HepG2 (cell line): Measurements from ENCODE around the gene NINL. TPM values are rescaled to one million over a fixed set of nuclear protein-coding genes. Genes with fewer than 3 reads are reported as not detected.

Source experiments
- ATAC-seq: fragments of 200-7000 bp; cut with Tn5 transposase; 3 replicates; pipeline ENCODE4 v1.9.1; 2020; ENCODE audit warnings: mild to moderate bottlenecking, moderate library complexity
- BruUV-seq: library from RNA; stranded (reverse); fragments of 400-500 nt; replicated peaks from 2 replicates; lab custom pipeline; 2021; lab: Mats Ljungman, UMichigan
- CTCF ChIA-PET: fragments of 300-600 bp; formaldehyde crosslinking; extraction: SDS; loops from one replicate; lab custom pipeline; 2021; ENCODE audit warnings: low total read pairs, inconsistent platforms, low intra/inter-chr PET ratio; lab: Yijun Ruan, JAX
- POLR2A ChIA-PET: fragments of 350-600 bp; sonication (Branson Sonifier 250); formaldehyde crosslinking; loops from one replicate; lab custom pipeline; 2020; ENCODE audit warnings: antibody characterized with exemption, inconsistent platforms; lab: Yijun Ruan, JAX
- DNase-seq: peaks from one replicate; pipeline ENCODE4 v3.0.0-alpha.2; 2015; ENCODE audit warnings: low spot score
- FAIRE-seq: peaks from 3 replicates; lab custom pipeline; 2011; peaks lifted over from hg19 to GRCh38; lab: Jason Lieb, UNC
- H2AFZ ChIP-seq: one replicate; pipeline ENCODE4 v1.6.1; 2011; ENCODE audit warnings: low read length, inconsistent platforms
- H3K27ac ChIP-seq: fragments of 300-600 bp; 3 replicates; pipeline ENCODE4 v1.8.0; 2011; ENCODE audit warnings: mixed run types, mild to moderate bottlenecking, mixed read lengths, low read length, inconsistent platforms; ENCODE audit not compliant: insufficient read depth; ENCODE audit errors: extremely low read length
- H3K27me3 ChIP-seq, 2 experiments: fragments of 200-600 bp in 1 of 2; 2 replicates in 1 of 2; 3 replicates in 1 of 2; pipeline versions ENCODE4 v1.6.0 to v1.8.0; 2011; ENCODE audit warnings: low read length in 2 of 2, mild to moderate bottlenecking in 2 of 2, moderate library complexity in 2 of 2, inconsistent platforms in 1 of 2; ENCODE audit not compliant: insufficient read depth in 2 of 2, control insufficient read depth in 1 of 2
- H3K36me3 ChIP-seq, 2 experiments: fragments of 200-600 bp in 1 of 2; replicated peaks in 1 of 2; 2 replicates in 1 of 2; 3 replicates in 1 of 2; pipeline versions ENCODE4 v1.5.1 to v1.8.0; 2011; ENCODE audit warnings: low read length in 2 of 2, inconsistent platforms in 1 of 2; ENCODE audit not compliant: insufficient read depth in 2 of 2, control insufficient read depth in 1 of 2
- H3K4me1 ChIP-seq: 2 replicates; pipeline ENCODE4 v1.5.1; 2012; ENCODE audit warnings: low read length, inconsistent platforms; ENCODE audit not compliant: insufficient read depth
- H3K4me2 ChIP-seq: 2 replicates; pipeline ENCODE4 v1.6.0; 2011; ENCODE audit warnings: low read depth, low read length, inconsistent platforms
- H3K4me3 ChIP-seq, 3 experiments: fragments of 200-600 bp in 1 of 3; sonication (generic), shearing (Covaris generic) in 1 of 3; replicated peaks in 1 of 3; 2 replicates each; pipeline ENCODE4 v1.5.1; 2011 to 2016; ENCODE audit warnings: low read length in 3 of 3, inconsistent platforms in 2 of 3, low read depth in 2 of 3, mild to moderate bottlenecking in 2 of 3, control low read depth in 1 of 3, mixed read lengths in 1 of 3; ENCODE audit not compliant: insufficient read depth in 1 of 3
- H3K79me2 ChIP-seq: one replicate; pipeline ENCODE4 v1.6.1; 2011; ENCODE audit warnings: low read length, inconsistent platforms; ENCODE audit not compliant: insufficient read depth
- H3K9ac ChIP-seq: 2 replicates; pipeline ENCODE4 v1.6.0; 2011; ENCODE audit warnings: mild to moderate bottlenecking, low read depth, low read length, inconsistent platforms; ENCODE audit not compliant: insufficient read depth
- H3K9me3 ChIP-seq: 2 replicates; pipeline ENCODE4 v1.5.1; 2012; ENCODE audit warnings: mild to moderate bottlenecking, low read length
- H4K20me1 ChIP-seq: 2 replicates; pipeline ENCODE4 v1.6.0; 2011; ENCODE audit warnings: inconsistent platforms, mild to moderate bottlenecking, low read length, moderate library complexity; ENCODE audit not compliant: insufficient read depth
- ARID4A ChIP-seq: sonication (generic); formaldehyde crosslinking; IDR thresholded peaks from 2 replicates; pipeline ENCODE4 v1.5.0; 2020; ENCODE audit warnings: mild to moderate bottlenecking, missing genetic modification reagents, borderline replicate concordance
- CHD2 ChIP-seq: IDR thresholded peaks from 2 replicates; pipeline ENCODE4 v1.6.1; 2011; ENCODE audit warnings: low read depth, low read length, improper control_type of control experiment
- ELF1 ChIP-seq: sonication (generic); formaldehyde crosslinking; IDR thresholded peaks from 2 replicates; pipeline ENCODE4 v1.4.0; 2020; ENCODE audit warnings: missing genetic modification reagents
- ETV5 ChIP-seq: IDR thresholded peaks from 2 replicates; pipeline ENCODE4 v1.6.1; 2018; ENCODE audit warnings: missing biosample characterization, missing genetic modification reagents, inconsistent platforms, borderline replicate concordance
- LCORL ChIP-seq, 2 experiments: fragments of 450-650 bp in 1 of 2; sonication (generic) in 1 of 2; formaldehyde crosslinking in 1 of 2; IDR thresholded peaks; 2 replicates each; pipeline versions ENCODE4 v1.5.0 to v1.6.1; 2017 to 2020; ENCODE audit warnings: antibody characterized with exemption in 1 of 2, missing genetic modification reagents in 1 of 2
- MED8 ChIP-seq: sonication (generic); formaldehyde crosslinking; IDR thresholded peaks from 2 replicates; pipeline ENCODE4 v1.8.1; 2023; ENCODE audit warnings: mild to moderate bottlenecking, missing genetic modification reagents; ENCODE audit not compliant: insufficient replicate concordance
- MTF2 ChIP-seq: sonication (generic); formaldehyde crosslinking; IDR thresholded peaks from 2 replicates; pipeline ENCODE4 v1.5.0; 2020; ENCODE audit warnings: missing genetic modification reagents, borderline replicate concordance
- RXRB ChIP-seq: IDR thresholded peaks from 2 replicates; pipeline ENCODE4 v1.6.1; 2016; ENCODE audit warnings: borderline replicate concordance, missing genetic modification reagents, missing compliant biosample characterization
- SIX1 ChIP-seq: sonication (generic); formaldehyde crosslinking; IDR thresholded peaks from 2 replicates; pipeline ENCODE4 v1.4.0; 2020; ENCODE audit warnings: missing genetic modification reagents, borderline replicate concordance
- SMC3 ChIP-seq: IDR thresholded peaks from 2 replicates; pipeline ENCODE4 v1.6.1; 2011; ENCODE audit warnings: low read length, improper control_type of control experiment
- STAG1 ChIP-seq: sonication (generic); formaldehyde crosslinking; IDR thresholded peaks from 2 replicates; pipeline ENCODE4 v1.4.0; 2020; ENCODE audit warnings: missing genetic modification reagents
- ZNF234 ChIP-seq: sonication (generic); formaldehyde crosslinking; conservative IDR thresholded peaks from 2 replicates; pipeline ENCODE4 v1.5.1; 2020; ENCODE audit warnings: mild to moderate bottlenecking, missing genetic modification reagents
- ZNF782 ChIP-seq: sonication (generic); formaldehyde crosslinking; IDR thresholded peaks from 2 replicates; pipeline ENCODE4 v1.4.0; 2020; ENCODE audit warnings: missing genetic modification reagents, mild to moderate bottlenecking, borderline replicate concordance
- WGBS: methylation state at CpG from one replicate; pipeline ENCODE4 v1.1.6; 2017; ENCODE audit warnings: low lambda C conversion rate; 5-methylcytosine and 5-hydroxymethylcytosine counted together
- in situ Hi-C: cut with HindIII; loops from 2 replicates; pipeline ENCODE4 v1.10.0; 2017; ENCODE audit warnings: low pct_unique_long_range_greater_than_20kb; ENCODE audit not compliant: extremely low pct_ligation_motif_present
- intact Hi-C: fragments of 100-400 bp; cut with micrococcal nuclease; formaldehyde crosslinking; loops from one replicate; pipeline ENCODE4 v1.10.0; 2022; ENCODE audit not compliant: unreplicated experiment
- polyA plus RNA-seq, 8 experiments: library from polyadenylated mRNA; depleted of rRNA in 3 of 8; stranded (reverse) in 7 of 8; unstranded in 1 of 8; fragments of >200 nt; fragmentation: Illumina TruSeq in 4 of 8; extraction: Trizol in 4 of 8; gene quantifications; 2 replicates each; pipeline versions ENCODE4 v1.2.1 to v1.2.3, GENCODE V29; 2011 to 2016; ENCODE audit warnings: low read depth in 4 of 8, missing spikeins in 1 of 8, mixed read lengths in 1 of 8; ENCODE audit not compliant: insufficient read depth in 1 of 8
- total RNA-seq, 5 experiments: library from RNA; depleted of rRNA; stranded (reverse); fragments of >200 nt; fragmentation: Illumina TruSeq; extraction: Trizol; gene quantifications; 2 replicates each; pipeline ENCODE4 v1.2.3, GENCODE V29; 2016; ENCODE audit warnings: low read depth in 1 of 5
- TF ChIP-seq, protein P1 (sequence below), 2 experiments: IDR thresholded peaks; 2 replicates each; pipeline ENCODE4 v1.6.1; 2011 to 2012; ENCODE audit warnings: low read length in 2 of 2, borderline replicate concordance in 1 of 2, low read depth in 1 of 2, mild to moderate bottlenecking in 1 of 2, moderate library complexity in 1 of 2
- TF ChIP-seq, protein P2 (sequence below): sonication (generic); formaldehyde crosslinking; IDR thresholded peaks from 2 replicates; pipeline ENCODE4 v1.4.0; 2020; ENCODE audit warnings: missing genetic modification reagents, low read depth, mild to moderate bottlenecking, borderline replicate concordance

The NINL gene
- total and polyA plus RNA-seq, 2 of the 13 experiments (the other 11 are each of a cell fraction or from before 2014, with no cell fraction given) = 32.3 to 34.3 TPM

DNA sequence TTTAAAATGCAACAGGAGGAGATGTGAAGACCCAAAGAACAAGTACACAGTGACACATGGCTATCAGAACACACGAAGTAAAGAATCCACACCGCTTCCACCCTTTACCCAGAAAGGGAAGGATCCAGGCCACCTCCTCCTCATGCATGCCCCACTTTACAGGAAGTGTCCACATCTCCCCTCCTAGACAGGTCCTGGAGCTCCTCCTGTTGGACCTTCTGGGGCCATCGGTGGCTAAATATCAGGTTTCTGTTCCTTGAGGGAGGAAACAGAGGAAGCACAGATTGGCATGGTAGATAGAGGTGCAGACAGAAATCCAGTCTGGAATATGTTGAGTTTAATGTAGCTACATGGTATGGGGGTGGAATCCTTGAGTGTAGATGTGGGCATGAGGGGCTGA is 10.9 kb downstream of the NINL start:
- H4K20me1 ChIP-seq = peaks cover 31% of the 10 kb centered on the region
- no peak overlapping the region for H2AFZ ChIP-seq
- DNase-seq (peak; percentile 63), FAIRE-seq (peak; percentile 40), ATAC-seq (peak; percentile 22)
- peaks cover 90% of the 10 kb centered on the region for H3K79me2 ChIP-seq
- ChIA-PET CTCF (interaction anchor here (0.7 to 1.1 kb wide), 2 partner anchors 104 to 280 kb away, joined by 3 to 4 read pairs; no protein-coding TSS in a partner anchor), POLR2A (interaction anchor here (1.3 to 2.9 kb wide), 2 partner anchors 11 to 67 kb away, joined by 5 to 24 read pairs; partner anchors contain the start of gene NINL)
- peaks cover 65% of the 10 kb centered on the region for H3K4me1 ChIP-seq
- no peak overlapping the region for H3K4me3 ChIP-seq
- no peaks in the 10 kb centered on the region for H3K27me3 ChIP-seq
- H3K27ac ChIP-seq = no peak overlapping the region
- WGBS = 92% methylated on average over 3 of the region's 3 CpGs
- in situ Hi-C loops = no loop called here
- peaks cover 8 to 19% of the 10 kb centered on the region in 2 experiments; a peak in 4 of 5 replicates for H3K36me3 ChIP-seq
- H3K4me2 ChIP-seq = no peak overlapping the region
- no peaks in the 10 kb centered on the region for H3K9me3 ChIP-seq
- no peak overlapping the region for H3K9ac ChIP-seq
- BruUV-seq = no TSS peak
- intact Hi-C loops = loop anchor here (2.0 kb wide), 1 partner anchor 66 kb away; no protein-coding TSS in a partner anchor
- no peak for TF ChIP-seq ZNF782 (CRISPR knock-in tag)
- TF ChIP-seq MTF2 (CRISPR knock-in tag) = no peak
- TF ChIP-seq STAG1 (CRISPR knock-in tag) = peak; percentile 75
- no peak for TF ChIP-seq ZNF234 (CRISPR knock-in tag)
- TF ChIP-seq ELF1 = peak; percentile 37; the same call in 1 of the 2 replicates
- TF ChIP-seq ARID4A (CRISPR knock-in tag) = 0 out of 2 replicates have a peak, but pooled peaks have one; percentile 33
- TF ChIP-seq SMC3 = peak; percentile 80
- TF ChIP-seq, protein P1, sequence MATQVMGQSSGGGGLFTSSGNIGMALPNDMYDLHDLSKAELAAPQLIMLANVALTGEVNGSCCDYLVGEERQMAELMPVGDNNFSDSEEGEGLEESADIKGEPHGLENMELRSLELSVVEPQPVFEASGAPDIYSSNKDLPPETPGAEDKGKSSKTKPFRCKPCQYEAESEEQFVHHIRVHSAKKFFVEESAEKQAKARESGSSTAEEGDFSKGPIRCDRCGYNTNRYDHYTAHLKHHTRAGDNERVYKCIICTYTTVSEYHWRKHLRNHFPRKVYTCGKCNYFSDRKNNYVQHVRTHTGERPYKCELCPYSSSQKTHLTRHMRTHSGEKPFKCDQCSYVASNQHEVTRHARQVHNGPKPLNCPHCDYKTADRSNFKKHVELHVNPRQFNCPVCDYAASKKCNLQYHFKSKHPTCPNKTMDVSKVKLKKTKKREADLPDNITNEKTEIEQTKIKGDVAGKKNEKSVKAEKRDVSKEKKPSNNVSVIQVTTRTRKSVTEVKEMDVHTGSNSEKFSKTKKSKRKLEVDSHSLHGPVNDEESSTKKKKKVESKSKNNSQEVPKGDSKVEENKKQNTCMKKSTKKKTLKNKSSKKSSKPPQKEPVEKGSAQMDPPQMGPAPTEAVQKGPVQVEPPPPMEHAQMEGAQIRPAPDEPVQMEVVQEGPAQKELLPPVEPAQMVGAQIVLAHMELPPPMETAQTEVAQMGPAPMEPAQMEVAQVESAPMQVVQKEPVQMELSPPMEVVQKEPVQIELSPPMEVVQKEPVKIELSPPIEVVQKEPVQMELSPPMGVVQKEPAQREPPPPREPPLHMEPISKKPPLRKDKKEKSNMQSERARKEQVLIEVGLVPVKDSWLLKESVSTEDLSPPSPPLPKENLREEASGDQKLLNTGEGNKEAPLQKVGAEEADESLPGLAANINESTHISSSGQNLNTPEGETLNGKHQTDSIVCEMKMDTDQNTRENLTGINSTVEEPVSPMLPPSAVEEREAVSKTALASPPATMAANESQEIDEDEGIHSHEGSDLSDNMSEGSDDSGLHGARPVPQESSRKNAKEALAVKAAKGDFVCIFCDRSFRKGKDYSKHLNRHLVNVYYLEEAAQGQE (IDR thresholded peaks at IDR 0.05; ENCODE audit: borderline replicate concordance in 1 of 2, low read depth in 1 of 2, low read length in 2 of 2) = no peak
- TF ChIP-seq MED8 = no peak
- TF ChIP-seq, protein P2, sequence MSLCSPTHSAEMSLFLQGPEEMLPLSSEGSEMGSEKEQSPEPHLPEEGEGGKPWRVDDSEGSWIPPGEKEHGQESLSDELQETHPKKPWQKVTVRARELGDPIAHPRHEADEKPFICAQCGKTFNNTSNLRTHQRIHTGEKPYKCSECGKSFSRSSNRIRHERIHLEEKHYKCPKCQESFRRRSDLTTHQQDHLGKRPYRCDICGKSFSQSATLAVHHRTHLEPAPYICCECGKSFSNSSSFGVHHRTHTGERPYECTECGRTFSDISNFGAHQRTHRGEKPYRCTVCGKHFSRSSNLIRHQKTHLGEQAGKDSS = no peak
- peak; percentile 55; the same call in 1 of the 2 replicates for TF ChIP-seq ETV5 (CRISPR knock-in tag)
- TF ChIP-seq SIX1 (CRISPR knock-in tag) = peak; percentile 86; the same call in 1 of the 2 replicates
- no peak for TF ChIP-seq LCORL (IDR thresholded peaks at IDR 0.05)
- TF ChIP-seq LCORL (CRISPR knock-in tag; IDR thresholded peaks at IDR 0.05) = 0 out of 2 replicates have a peak, but pooled peaks have one; percentile 30
- TF ChIP-seq RXRB (CRISPR knock-in tag) = no peak; the same call in 1 of the 2 replicates
- no peak for TF ChIP-seq CHD2
